Right atrium auricular region (tissue), 2 donors: ENCODE results near the gene DUS3L. TPM values are rescaled to one million over a fixed set of nuclear protein-coding genes. Genes with fewer than 3 reads are reported as not detected.

Source experiments
- DNase-seq: peaks from one replicate; pipeline ENCODE4 v3.0.0-alpha.2; 2019; ENCODE audit warnings: low spot score
- H3K27ac ChIP-seq, 2 donors: fragments of 200-600 bp; sonication (generic); 1 replicate in 1 of 2; 2 replicates in 1 of 2; pipeline ENCODE4 v1.5.1; 2016 to 2019
- H3K27me3 ChIP-seq, 2 donors: fragments of 200-600 bp; sonication (generic); one replicate each; pipeline versions ENCODE4 v1.5.1 to v1.6.0; 2017 to 2019
- H3K36me3 ChIP-seq: fragments of 200-600 bp; sonication (generic); one replicate; pipeline ENCODE4 v1.5.1; 2016
- H3K4me1 ChIP-seq, 2 donors: fragments of 200-600 bp; sonication (generic); one replicate each; pipeline versions ENCODE4 v1.5.1 to v1.6.0; 2017 to 2019
- H3K4me3 ChIP-seq, 2 donors: fragments of 200-600 bp; sonication (generic); 1 replicate in 1 of 2; 2 replicates in 1 of 2; pipeline ENCODE4 v1.5.1; 2017 to 2019; ENCODE audit warnings: mild to moderate bottlenecking in 1 of 2, moderate library complexity in 1 of 2
- H3K9me3 ChIP-seq, 2 donors: fragments of 200-600 bp; sonication (generic); one replicate each; pipeline ENCODE4 v1.5.1; 2019
- CTCF ChIP-seq, 2 donors: fragments of 200-600 bp; sonication (generic); IDR thresholded peaks; one replicate each; pipeline ENCODE4 v1.5.1; 2019; ENCODE audit warnings: antibody characterized with exemption in 2 of 2
- total RNA-seq, 2 donors: library from RNA; depleted of rRNA; stranded (reverse); fragments of >200 nt; gene quantifications; one replicate each; pipeline ENCODE4 v1.1.0, GENCODE V29; 2016

The DUS3L gene
- total RNA-seq, 2 donors from 2014 or later: 12.1 to 24.8 TPM

GRCh38 chr19:5823579-5824281, 32.8 kb upstream of the DUS3L start:
- no peak for TF ChIP-seq CTCF (IDR thresholded peaks at IDR 0.05)
- Histone ChIP-seq H3K9me3 (no peaks in the 10 kb centered on the region), H3K4me3 (no peak overlapping the region), H3K36me3 (no peaks in the 10 kb centered on the region), H3K4me1 (peaks cover 0 to 15% of the 10 kb centered on the region in 2 donors), H3K27ac (no peak overlapping the region), H3K27me3 (no peaks in the 10 kb centered on the region)
- DNase-seq: no peak

DNA sequence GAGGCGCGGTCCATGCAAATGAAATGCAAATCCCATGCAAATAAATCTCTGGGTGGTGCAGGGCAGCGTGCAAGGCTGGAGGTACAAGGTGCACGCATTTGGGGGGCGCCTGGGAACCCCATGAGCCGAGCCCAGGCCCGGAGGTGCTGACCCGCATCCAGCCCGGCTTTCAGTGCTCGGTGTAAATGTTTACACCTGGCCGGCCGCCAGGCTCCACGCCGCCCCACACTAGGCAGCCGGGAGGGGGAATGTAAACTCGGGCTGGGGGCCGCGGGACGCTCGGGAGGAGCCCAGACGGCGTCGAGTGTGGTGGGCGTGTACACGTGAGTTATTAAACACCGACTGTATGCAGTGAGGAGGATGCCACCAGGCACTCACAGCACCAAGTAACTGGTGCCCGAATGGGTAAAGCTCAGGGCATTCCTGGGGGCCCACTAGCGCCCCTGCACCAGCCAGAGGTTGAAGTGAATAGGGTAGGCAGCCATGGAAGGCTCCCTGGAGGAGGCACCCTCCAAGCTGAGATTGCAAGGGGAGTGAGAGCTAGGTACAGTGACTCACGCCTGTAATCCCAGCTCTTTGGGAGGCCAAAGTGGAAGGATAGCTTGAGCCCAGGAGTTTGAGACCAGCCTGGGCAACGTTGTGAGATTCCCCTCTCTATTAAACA, 31.4 kb upstream of the DUS3L start:
- no peak for TF ChIP-seq CTCF (IDR thresholded peaks at IDR 0.05)
- no peaks in the 10 kb centered on the region for H3K36me3 ChIP-seq
- H3K27me3 ChIP-seq: no peaks in the 10 kb centered on the region

DNA sequence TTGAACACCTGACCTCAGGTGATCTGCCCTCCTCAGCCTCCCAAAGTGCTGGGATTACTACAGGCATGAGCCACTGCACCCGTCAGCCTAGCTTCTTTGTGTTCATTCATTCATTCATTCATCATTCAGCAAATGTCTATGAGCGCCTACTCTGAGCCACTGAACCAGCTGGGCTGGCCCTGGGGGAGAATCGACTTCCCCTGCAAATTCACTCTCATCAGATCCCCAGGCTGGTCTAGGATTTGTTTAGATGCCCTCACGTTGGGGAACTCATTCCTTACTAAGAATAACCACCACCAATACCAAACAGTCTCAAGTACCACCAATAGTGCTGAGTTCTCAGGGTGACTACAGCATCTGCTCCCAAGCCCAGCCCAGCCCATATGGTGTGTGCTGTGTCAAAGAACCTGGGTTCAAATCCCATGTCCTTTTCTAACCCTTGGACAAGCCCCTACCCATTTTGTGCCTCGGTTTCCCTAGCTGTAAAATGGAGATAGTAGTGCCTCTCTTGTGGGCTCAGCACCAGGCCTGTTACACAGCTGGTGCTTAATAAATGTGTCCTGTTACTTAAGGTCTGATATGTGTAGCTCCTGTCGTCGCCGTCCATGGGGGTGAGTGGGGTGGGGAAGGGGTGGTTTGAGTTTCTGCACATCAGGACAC, 30.7 kb upstream of the DUS3L start:
- no peak for TF ChIP-seq CTCF (IDR thresholded peaks at IDR 0.05)
- H3K27ac ChIP-seq: no peak overlapping the region
- H3K4me1 ChIP-seq: no peaks in the 10 kb centered on the region
- no peaks in the 10 kb centered on the region for H3K36me3 ChIP-seq
- H3K9me3 ChIP-seq: no peaks in the 10 kb centered on the region
- DNase-seq: no peak
- no peaks in the 10 kb centered on the region for H3K27me3 ChIP-seq
- H3K4me3 ChIP-seq: no peak overlapping the region

More for the DNA sequence above, 31.4 kb upstream of the DUS3L start:
- H3K4me1 ChIP-seq: peaks cover 0 to 6% of the 10 kb centered on the region in 2 donors
- no peak overlapping the region for H3K4me3 ChIP-seq
- no peak overlapping the region for H3K27ac ChIP-seq
- no peak for DNase-seq
- H3K9me3 ChIP-seq: no peaks in the 10 kb centered on the region

- no peak for TF ChIP-seq CTCF (IDR thresholded peaks at IDR 0.05)
- Histone ChIP-seq H3K27ac (no peak overlapping the region), H3K4me3 (no peak overlapping the region), H3K4me1 (no peaks in the 10 kb centered on the region), H3K27me3 (no peaks in the 10 kb centered on the region), H3K9me3 (no peaks in the 10 kb centered on the region), H3K36me3 (no peaks in the 10 kb centered on the region)
- DNase-seq: no peak
These were observed 29.8 kb upstream of the DUS3L start for GRCh38 chr19:5820785-5821184.

DNA sequence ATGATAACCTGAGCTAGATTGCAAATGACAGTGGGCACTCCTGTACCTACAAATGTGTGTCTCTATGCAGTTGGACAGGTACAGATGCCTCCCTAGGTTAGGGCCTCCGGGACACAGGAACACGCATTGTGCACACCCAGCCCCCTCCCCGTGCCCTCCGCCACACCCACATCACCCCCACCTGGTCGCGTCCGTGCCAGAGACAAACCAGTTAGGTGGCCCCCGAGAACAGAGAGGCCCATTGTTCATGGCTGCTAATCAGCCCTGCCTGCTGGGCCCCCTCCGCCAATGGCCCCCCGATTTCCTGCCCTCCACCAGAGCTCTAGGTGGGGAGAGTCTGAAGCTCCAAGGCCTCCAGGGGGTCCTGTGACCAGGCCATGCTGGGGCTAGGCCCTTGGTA, 27.6 kb upstream of the DUS3L start:
- Histone ChIP-seq H3K4me1 (no peaks in the 10 kb centered on the region), H3K27me3 (no peaks in the 10 kb centered on the region), H3K27ac (no peak overlapping the region), H3K9me3 (no peaks in the 10 kb centered on the region), H3K36me3 (no peaks in the 10 kb centered on the region), H3K4me3 (no peak overlapping the region)
- no peak for TF ChIP-seq CTCF (IDR thresholded peaks at IDR 0.05)
- no peak for DNase-seq
